CD4-positive, alpha-beta T cell (primary cell): ENCODE data around the gene DDT. TPM values are rescaled to one million over a fixed set of nuclear protein-coding genes. Genes with fewer than 3 reads are reported as not detected.
"Not testable (repeated sequence)": the region's sequence is repeated elsewhere in the genome, so short reads cannot be mapped to it uniquely, and the experiment has no call there.

Experiments
- ATAC-seq: fragments of 200-7000 bp; cut with Tn5 transposase; one replicate; pipeline ENCODE4 v1.10.0; 2022; ENCODE audit warnings: mild to moderate bottlenecking; ENCODE audit not compliant: poor library complexity
- CTCF ChIA-PET: fragments of 350-600 bp; sonication (Branson Sonifier 250); formaldehyde crosslinking; loops from one replicate; lab custom pipeline; 2021; ENCODE audit warnings: antibody characterized with exemption, inconsistent platforms; lab: Charles Lee
- POLR2A ChIA-PET: fragments of 350-600 bp; sonication (Branson Sonifier 250); formaldehyde crosslinking; loops from one replicate; lab custom pipeline; 2021; ENCODE audit warnings: antibody characterized with exemption, inconsistent platforms; lab: Charles Lee
- DNase-seq, 14 experiments: peaks; one replicate each; pipeline ENCODE4 v3.0.0-alpha.2; 2013 to 2020; ENCODE audit warnings: mixed read lengths in 2 of 14
- H3K27ac ChIP-seq, 2 donors: one replicate each; pipeline versions ENCODE4 v1.5.1 to v1.7.0; 2013; ENCODE audit warnings: low read length in 2 of 2, low read depth in 1 of 2, mild to moderate bottlenecking in 1 of 2
- H3K27me3 ChIP-seq, 2 experiments: 1 replicate in 1 of 2; 2 replicates in 1 of 2; pipeline versions ENCODE4 v1.6.1 to v1.7.0; 2013; ENCODE audit warnings: low read length in 2 of 2, control low read depth in 1 of 2, mild to moderate bottlenecking in 1 of 2, moderate library complexity in 1 of 2; ENCODE audit not compliant: insufficient read depth in 2 of 2, control insufficient read depth in 1 of 2
- H3K36me3 ChIP-seq: one replicate; pipeline ENCODE4 v1.6.1; 2013; ENCODE audit warnings: low read length, control low read depth; ENCODE audit not compliant: insufficient read depth
- H3K4me1 ChIP-seq: one replicate; pipeline ENCODE4 v1.6.1; 2013; ENCODE audit warnings: low read length, control low read depth; ENCODE audit not compliant: insufficient read depth
- H3K4me3 ChIP-seq: one replicate; pipeline ENCODE4 v1.5.1; 2013; ENCODE audit warnings: mild to moderate bottlenecking, low read length, moderate library complexity
- H3K9me3 ChIP-seq, 2 experiments: 1 replicate in 1 of 2; 2 replicates in 1 of 2; pipeline versions ENCODE4 v1.6.1 to v1.7.0; 2013; ENCODE audit warnings: low read length in 2 of 2, mild to moderate bottlenecking in 2 of 2, control low read depth in 1 of 2, moderate library complexity in 1 of 2; ENCODE audit not compliant: control insufficient read depth in 1 of 2, insufficient read depth in 1 of 2
- H3K27ac Mint-ChIP-seq: one replicate; pipeline ENCODE4 v1.8.0; 2020; ENCODE audit warnings: mixed read lengths
- H3K27me3 Mint-ChIP-seq: one replicate; pipeline ENCODE4 v1.8.0; 2021; ENCODE audit warnings: mixed read lengths
- H3K36me3 Mint-ChIP-seq: one replicate; pipeline ENCODE4 v1.8.0; 2021; ENCODE audit warnings: low read depth, mixed read lengths
- H3K4me1 Mint-ChIP-seq: one replicate; pipeline ENCODE4 v1.8.0; 2021; ENCODE audit warnings: low read depth, mixed read lengths
- H3K4me3 Mint-ChIP-seq: one replicate; pipeline ENCODE4 v1.8.0; 2020; ENCODE audit warnings: mild to moderate bottlenecking, mixed read lengths
- H3K9me3 Mint-ChIP-seq: one replicate; pipeline ENCODE4 v1.8.0; 2020; ENCODE audit warnings: mixed read lengths
- intact Hi-C, 2 experiments: fragments of 100-400 bp; cut with DNase I in 1 of 2; cut with micrococcal nuclease in 1 of 2; formaldehyde crosslinking; loops; one replicate each; pipeline versions ENCODE4 v1.15.1 to v1.9.0; 2023 to 2025; cut with DNase I, micrococcal nuclease
- total RNA-seq, 174 experiments: library from RNA in 2 of 174; stranded (reverse) in 2 of 174; gene quantifications; one replicate each; pipeline ENCODE4 v1.2.3 and lab custom pipeline; 2021 to 2026

Gene DDT
- total RNA-seq, 2 experiments from 2014 or later = 82.3 to 84.3 TPM

- H3K27ac ChIP-seq, H3K4me1 Mint-ChIP-seq, H3K4me3 Mint-ChIP-seq, H3K36me3 ChIP-seq, DNase-seq, H3K9me3 ChIP-seq, H3K27me3 ChIP-seq, ATAC-seq, H3K36me3 Mint-ChIP-seq, H3K4me3 ChIP-seq, H3K27me3 Mint-ChIP-seq, H3K4me1 ChIP-seq, CTCF ChIA-PET, H3K9me3 Mint-ChIP-seq, H3K27ac Mint-ChIP-seq: not testable (repeated sequence)
- intact Hi-C loops = loop anchor here in 1 of 2 experiments (5.0 kb wide), 2 partner anchors 54 to 91 kb away; partner anchors contain the start of gene GSTT4
- POLR2A ChIA-PET = interaction anchor here (0.5 kb wide), 1 partner anchor 331 kb away, joined by 3 read pairs; no protein-coding TSS in a partner anchor
Measured at GRCh38 chr22:23952794-23953405, 21.3 kb downstream of the DDT start.

GRCh38 chr22:23951383-23951782, 22.9 kb downstream of the DDT start:
- CTCF ChIA-PET, H3K4me1 ChIP-seq, DNase-seq, H3K27ac ChIP-seq, H3K36me3 ChIP-seq, H3K4me3 Mint-ChIP-seq, H3K27ac Mint-ChIP-seq, H3K4me3 ChIP-seq, H3K9me3 ChIP-seq, H3K4me1 Mint-ChIP-seq, POLR2A ChIA-PET, H3K36me3 Mint-ChIP-seq, ATAC-seq, H3K9me3 Mint-ChIP-seq, H3K27me3 ChIP-seq, H3K27me3 Mint-ChIP-seq: not testable (repeated sequence)
- intact Hi-C loops = loop anchor here in 1 of 2 experiments (5.0 kb wide), 2 partner anchors 56 to 89 kb away; partner anchors contain the start of gene GSTT4

- H3K27me3 Mint-ChIP-seq, H3K9me3 Mint-ChIP-seq, H3K27ac Mint-ChIP-seq, CTCF ChIA-PET, H3K27me3 ChIP-seq, H3K36me3 Mint-ChIP-seq, ATAC-seq, H3K4me3 Mint-ChIP-seq, H3K36me3 ChIP-seq, DNase-seq, H3K4me3 ChIP-seq, POLR2A ChIA-PET, H3K4me1 ChIP-seq, H3K9me3 ChIP-seq, H3K27ac ChIP-seq, H3K4me1 Mint-ChIP-seq: not testable (repeated sequence)
- intact Hi-C loops = loop anchor here in 1 of 2 experiments (5.0 kb wide), 2 partner anchors 58 to 87 kb away; partner anchors contain the start of gene GSTT4
Measured at GRCh38 chr22:23949764-23950163, 24.5 kb downstream of the DDT start.

GRCh38 chr22:23947391-23947790, 26.9 kb downstream of the DDT start:
- H3K36me3 Mint-ChIP-seq, H3K36me3 ChIP-seq, H3K27me3 ChIP-seq, ATAC-seq, H3K4me3 ChIP-seq, H3K27me3 Mint-ChIP-seq, DNase-seq, H3K9me3 ChIP-seq, H3K4me1 ChIP-seq, H3K9me3 Mint-ChIP-seq, intact Hi-C loops, H3K4me3 Mint-ChIP-seq, CTCF ChIA-PET, H3K4me1 Mint-ChIP-seq, POLR2A ChIA-PET, H3K27ac ChIP-seq, H3K27ac Mint-ChIP-seq: not testable (repeated sequence)

GRCh38 chr22:23940166-23940565, 34.1 kb downstream of the DDT start:
- H3K27ac ChIP-seq, DNase-seq, H3K4me1 ChIP-seq, H3K4me3 Mint-ChIP-seq, H3K27me3 Mint-ChIP-seq, H3K36me3 ChIP-seq, H3K4me3 ChIP-seq, ATAC-seq, intact Hi-C loops, H3K27ac Mint-ChIP-seq, H3K9me3 ChIP-seq, CTCF ChIA-PET, H3K4me1 Mint-ChIP-seq, H3K27me3 ChIP-seq, POLR2A ChIA-PET, H3K9me3 Mint-ChIP-seq, H3K36me3 Mint-ChIP-seq: not testable (repeated sequence)
